Left lobe of liver (tissue), 2 donors: ENCODE measurements around the gene NARS2. TPM values are rescaled to one million over a fixed set of nuclear protein-coding genes. Genes with fewer than 3 reads are reported as not detected.

Experiments
- ATAC-seq: fragments of 200-7000 bp; cut with Tn5 transposase; one replicate; pipeline ENCODE4 v1.9.1; 2020; ENCODE audit warnings: mild to moderate bottlenecking, moderate library complexity
- DNase-seq: peaks from one replicate; pipeline ENCODE4 v3.0.0-alpha.2; 2020; ENCODE audit warnings: low spot score
- total RNA-seq: library from RNA; stranded (reverse); gene quantifications from one replicate; pipeline ENCODE4 v1.2.1, GENCODE V29; 2021
- donor health status: DM: no; HTN: no; CAD: no; lungs with moderate emphysema.
- donor health status: DM: no; HTN: yes; CAD: no.

The NARS2 gene
- total RNA-seq, 1 donor from 2014 or later, result 13.4 TPM

GRCh38 chr11:78417888-78418583, 156.6 kb downstream of the NARS2 start:
- ATAC-seq, result peak; percentile 81
- peak; percentile 82 for DNase-seq

DNA sequence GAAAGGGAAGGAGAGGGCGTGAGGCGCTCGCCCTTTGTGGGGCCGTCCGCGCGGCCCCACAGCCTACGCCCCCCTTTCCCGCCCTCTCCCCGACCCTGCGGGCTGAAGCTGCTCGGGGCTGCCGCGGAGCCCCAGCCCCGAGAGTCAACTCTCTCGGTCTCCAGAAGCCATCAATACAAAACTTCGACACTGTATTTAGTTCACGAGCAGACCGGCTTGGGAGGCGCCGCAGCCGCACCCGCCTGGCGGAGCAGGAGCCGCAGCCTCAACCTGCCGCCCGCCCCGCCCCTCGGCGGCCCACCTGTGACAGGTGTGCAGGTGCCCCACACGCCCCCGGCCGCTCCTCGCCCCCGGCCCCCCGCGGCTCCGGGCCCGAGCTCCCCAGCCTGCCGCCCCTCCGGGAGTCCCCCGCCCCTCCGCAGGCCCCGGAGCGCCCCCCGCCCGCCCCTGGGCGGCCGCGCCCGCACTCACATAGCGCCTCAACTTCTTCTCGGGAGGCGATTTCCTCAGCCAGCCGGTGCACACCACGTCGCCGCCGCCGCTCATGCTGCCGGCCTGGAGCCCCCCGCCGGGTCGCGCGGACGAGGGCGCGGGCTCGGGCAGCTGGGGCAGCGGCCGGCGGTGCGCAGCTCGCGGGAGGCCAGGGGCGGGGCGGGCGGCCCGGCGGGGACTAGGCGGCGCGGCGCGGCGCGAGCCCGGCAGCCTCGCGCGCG, 157.3 kb downstream of the NARS2 start, which contains the start of gene GAB2:
Gene GAB2 (minus strand): TSS at position 646 of the 713 bp plus-strand sequence. CDS start 100 bp downstream, at position 546.
- DNase-seq (peak; percentile 54), ATAC-seq (peak; percentile 11)

GRCh38 chr11:78416285-78417174, 158.1 kb downstream of the NARS2 start:
- ATAC-seq, result peak; percentile 69
- peak; percentile 84 for DNase-seq

DNA sequence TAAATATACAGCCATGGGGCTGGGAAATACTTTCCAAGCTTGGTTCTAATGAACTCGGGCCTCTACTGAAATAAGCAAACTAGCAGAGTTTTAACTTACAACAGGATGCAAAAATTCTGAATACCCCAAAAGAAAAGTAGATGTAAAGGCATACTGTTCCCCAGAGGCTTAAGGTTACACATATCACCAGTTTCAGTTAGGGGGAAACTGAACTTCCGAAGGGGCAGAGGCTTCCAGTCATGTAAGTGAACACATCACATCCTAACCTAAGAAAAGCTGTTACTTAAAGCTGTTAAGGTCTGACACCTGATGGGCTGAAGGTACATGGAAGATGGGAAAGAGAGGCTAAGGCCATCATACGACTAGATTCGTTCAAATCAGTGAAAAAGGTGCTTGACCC, 159.3 kb downstream of the NARS2 start:
- DNase-seq, result no peak

GRCh38 chr11:78414321-78415051, 160.2 kb downstream of the NARS2 start:
- no peak for DNase-seq
- no peak for ATAC-seq

More for the DNA sequence above, 159.3 kb downstream of the NARS2 start:
- ATAC-seq, result no peak

DNA sequence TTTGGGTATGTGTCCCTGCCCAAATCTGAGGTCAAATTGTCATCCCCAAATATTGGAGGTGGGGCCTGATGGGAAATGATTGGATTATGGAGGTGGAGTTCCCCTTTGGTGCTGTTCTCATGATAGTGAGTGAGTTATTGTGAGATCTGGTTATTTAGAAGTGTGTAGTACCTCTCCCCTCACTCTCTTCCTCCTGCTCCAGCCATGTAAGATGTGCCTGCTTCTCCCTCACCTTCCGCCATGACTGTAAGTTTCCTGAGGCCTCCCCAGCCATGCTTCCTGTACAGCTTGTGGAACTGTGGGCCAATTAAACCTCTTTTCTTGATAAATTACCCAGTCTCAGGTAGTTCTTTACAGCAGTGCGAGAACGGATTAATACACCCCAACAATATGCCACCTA, 166.0 kb downstream of the NARS2 start:
- DNase-seq, result no peak
- ATAC-seq, result no peak

- ATAC-seq, result no peak
Measured at GRCh38 chr11:78406568-78407196, 168.0 kb downstream of the NARS2 start.

DNA sequence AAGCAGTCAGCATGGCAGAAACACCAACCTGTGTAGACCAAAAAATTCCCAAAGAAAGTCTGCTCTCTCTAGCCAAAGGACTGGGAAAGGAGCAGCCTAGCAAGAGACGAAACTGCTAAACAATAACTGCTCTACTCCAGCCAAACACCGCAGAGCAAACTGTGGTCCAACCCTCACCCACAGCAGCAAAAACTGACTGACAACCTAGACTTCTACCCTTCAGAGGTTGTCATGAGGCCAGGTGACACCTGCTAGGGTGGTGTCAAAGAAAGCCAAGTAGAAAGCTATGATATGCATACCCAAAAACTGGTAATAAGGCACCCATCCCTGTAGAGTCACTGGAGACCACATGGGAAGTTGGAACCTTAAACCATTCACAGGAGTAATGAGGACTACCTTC, 168.9 kb downstream of the NARS2 start:
- no peak for DNase-seq
- ATAC-seq, result no peak

More at GRCh38 chr11:78406568-78407196, 168.0 kb downstream of the NARS2 start:
- no peak for DNase-seq

- DNase-seq, result no peak
- no peak for ATAC-seq
Measured at GRCh38 chr11:78403781-78404180, 170.9 kb downstream of the NARS2 start.

- no peak for DNase-seq
- no peak for ATAC-seq
Measured at GRCh38 chr11:78402847-78403246, 171.8 kb downstream of the NARS2 start.

DNA sequence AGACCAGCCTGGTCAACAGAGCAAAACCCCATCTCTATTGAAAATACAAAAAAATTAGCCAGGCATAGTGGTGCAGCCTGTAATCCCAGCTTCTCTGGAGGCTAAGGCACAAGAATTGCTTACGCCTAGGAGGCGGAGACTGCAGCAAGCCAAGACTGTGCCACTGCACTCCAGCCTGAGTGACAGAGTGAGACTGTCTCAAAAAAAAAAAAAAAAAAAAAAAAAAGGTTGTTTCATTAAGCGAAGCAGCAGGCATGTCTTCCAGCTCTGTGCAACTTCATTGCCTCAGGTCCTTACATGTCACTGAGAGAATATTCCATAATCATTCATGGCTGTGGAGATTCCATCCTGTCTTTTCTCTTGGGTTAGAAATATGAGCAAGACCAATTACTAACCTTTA, 174.0 kb downstream of the NARS2 start:
- ATAC-seq (no peak), DNase-seq (no peak)

DNA sequence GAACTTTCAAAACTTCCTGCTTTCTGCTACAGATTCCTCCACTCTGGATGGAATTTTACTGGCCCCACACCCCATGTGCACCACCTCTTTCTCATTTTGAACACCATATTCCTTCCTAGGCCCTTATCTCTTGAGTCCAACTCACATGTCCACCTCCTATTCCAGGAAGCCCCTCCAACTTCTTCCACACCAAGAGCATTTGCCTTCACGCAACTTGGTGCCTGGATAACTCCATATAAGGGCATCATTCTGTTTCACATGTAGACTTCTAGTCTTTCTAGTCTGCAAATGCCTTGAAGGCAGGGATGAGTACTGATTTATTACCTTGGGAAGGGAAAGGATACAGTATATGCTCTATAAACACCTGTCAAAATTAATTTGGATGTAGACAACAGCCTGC, 174.5 kb downstream of the NARS2 start:
- no peak for DNase-seq
- no peak for ATAC-seq

DNA sequence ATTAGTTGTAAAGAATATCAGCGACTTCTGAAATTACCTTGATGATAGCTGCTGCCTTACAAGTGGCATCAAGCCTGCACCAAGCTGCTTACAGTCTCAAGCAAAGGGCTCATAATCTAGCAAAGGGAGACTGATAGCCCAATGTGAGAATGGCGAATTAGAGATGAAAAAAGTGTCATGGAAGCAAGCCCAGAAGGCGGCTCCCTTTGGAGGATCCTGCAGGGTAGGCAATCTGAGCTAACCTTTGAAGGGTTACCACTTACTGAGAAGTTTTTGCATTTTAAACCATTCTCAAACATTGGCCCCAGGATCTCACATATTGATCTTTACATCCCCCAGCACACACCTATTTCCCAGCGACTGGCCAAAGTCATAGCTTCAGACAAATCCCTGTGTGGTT, 175.5 kb downstream of the NARS2 start:
- no peak for ATAC-seq
- no peak for DNase-seq

- DNase-seq, result no peak
- ATAC-seq, result no peak
Measured at GRCh38 chr11:78398715-78399114, 175.9 kb downstream of the NARS2 start.

DNA sequence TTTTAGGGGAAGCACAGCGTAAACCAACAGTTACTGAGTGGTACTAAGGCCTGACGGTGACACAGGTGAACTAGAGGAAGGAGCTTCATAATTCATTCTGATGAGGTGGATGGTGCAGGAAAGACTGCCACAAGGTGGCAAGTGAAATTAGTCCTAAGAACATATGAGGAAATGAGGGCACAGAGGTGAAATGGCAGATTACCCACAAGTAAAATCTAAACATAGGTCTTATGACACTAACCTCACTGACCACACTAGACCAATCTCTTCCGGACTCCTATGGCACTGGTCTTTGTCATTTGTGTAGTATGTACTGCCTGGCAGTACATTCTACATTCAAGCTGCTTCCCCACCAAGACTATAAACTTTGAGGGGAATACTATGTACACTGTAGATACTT, 177.3 kb downstream of the NARS2 start:
- ATAC-seq (no peak), DNase-seq (no peak)

DNA sequence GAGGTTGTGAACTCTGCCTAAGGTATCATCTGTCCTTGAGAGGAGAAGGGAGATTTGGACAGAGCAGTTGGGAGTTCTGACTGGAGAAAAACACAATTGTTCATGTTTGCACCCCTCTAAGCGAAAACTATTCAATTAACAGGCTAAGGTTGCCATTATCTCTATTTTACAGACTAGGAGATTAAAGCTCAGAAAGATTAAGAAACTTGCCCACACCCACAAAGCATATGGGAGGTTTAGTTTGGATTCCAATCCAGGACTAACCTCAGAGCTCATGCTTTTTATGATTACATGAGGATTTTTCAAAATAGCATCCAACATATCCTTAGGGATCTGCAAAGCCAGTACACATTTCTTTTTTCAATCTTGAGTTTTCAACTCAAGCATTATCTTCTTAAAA, 179.1 kb downstream of the NARS2 start:
- DNase-seq (no peak), ATAC-seq (no peak)

DNA sequence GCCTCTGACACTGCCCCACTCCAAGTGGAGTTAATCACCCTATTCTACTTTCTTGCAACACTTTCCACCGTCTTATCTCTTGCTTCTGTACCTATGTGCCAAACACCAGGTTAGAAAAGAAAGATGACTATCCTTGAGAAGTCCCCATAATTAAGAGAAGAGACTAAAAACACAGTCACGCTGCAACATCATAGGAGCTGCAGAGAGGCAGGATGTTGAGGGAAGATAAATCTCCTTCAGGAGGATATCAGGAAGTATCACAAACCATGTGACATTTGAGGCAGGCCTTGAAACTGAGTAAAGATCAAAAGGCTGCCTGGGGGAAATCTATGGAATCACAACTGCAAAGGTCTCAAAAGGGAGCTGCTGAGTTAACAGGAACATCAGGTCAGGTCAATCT, 181.8 kb downstream of the NARS2 start:
- ATAC-seq, result peak; percentile 11
- no peak for DNase-seq

DNA sequence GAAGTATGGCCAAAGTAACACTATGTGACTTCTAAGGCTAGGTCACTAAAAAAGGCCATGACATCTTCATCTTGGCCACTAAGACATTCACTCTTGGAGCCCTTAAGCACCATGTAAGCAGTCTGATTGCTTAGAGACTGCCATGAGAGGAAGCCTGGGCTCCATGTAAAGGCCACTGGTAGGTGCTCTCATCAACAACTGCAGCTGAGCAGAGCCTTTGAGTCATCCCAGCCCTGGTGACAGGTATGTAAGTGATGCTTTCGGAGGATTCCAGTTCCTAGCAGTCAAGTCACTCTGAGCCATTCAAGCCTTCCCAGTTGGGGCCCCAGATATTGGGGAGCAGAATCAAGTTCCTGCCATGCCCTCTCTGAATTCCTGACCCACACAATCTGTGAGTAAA, 183.2 kb downstream of the NARS2 start:
- ATAC-seq, result no peak
- no peak for DNase-seq

DNA sequence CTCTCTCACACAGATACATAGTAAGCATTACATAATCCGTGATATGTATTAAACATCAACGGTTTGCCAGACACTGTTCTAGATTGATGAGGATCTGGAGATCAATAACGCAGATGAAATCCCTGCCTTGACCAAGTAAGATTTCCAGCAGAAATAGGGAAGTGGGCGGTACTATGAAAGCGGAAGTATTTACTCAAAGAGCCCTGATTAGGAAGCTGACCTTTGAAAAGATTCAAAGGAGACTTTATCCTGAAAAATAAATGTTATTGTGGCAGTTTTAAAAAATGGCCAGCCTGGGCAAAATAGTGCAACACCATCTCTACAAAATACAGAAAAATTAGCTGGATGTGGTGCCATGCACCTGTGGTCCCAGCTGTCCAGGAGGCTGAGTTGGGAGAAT, 183.9 kb downstream of the NARS2 start:
- DNase-seq (no peak), ATAC-seq (no peak)

GRCh38 chr11:78386215-78386941, 188.3 kb downstream of the NARS2 start:
- ATAC-seq (no peak), DNase-seq (no peak)
